ENCODE results near the gene ANAPC2.

Gene ANAPC2

DNA sequence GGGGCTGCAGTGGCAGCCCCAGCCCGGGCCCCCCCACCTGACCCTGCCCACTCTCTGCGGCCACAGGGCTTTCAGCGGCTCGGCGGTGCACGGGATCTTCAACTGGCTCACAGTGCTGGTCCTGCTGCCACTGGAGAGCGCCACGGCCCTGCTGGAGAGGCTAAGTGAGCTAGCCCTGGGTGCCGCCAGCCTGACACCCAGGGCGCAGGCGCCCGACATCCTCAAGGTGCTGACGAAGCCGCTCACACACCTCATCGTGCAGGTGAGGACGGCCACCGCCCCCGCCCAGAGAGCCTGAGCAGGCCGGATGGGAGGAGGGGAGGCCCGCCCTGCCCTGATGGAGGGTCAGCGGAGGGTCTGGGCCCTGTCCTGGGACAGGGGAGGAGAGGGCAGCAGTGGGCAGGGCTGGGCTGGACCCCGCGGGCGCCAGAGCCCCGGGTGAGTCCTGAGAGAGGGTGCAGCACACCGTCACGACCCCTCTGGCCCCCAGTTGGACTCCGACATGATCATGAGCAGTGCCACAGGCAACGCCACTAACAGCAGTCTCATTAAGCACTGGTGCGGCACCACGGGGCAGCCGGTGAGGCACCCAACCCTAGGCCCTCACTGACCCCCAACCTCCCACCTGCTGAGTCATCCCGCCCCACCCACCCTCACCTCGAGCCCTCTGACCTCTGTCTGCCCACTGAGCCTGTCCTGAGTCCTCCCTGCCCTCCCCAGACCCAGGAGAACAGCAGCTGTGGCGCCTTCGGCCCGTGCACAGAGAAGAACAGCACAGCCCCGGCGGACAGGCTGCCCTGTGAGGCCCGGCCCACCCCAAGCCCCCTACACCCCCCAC is 45.0 kb upstream of the ANAPC2 start:
- no peaks in the 10 kb centered on the region for H3K9me3 ChIP-seq (replicated peaks; ENCODE audit: insufficient read depth, low read length)
- H3K36me3 ChIP-seq (replicated peaks; ENCODE audit: insufficient read depth, low read length): no peaks in the 10 kb centered on the region
- H3K4me3 ChIP-seq (ENCODE audit: low read length): no peak overlapping the region
- H3K27ac ChIP-seq (ENCODE audit: low read length): no peak overlapping the region
- no peaks in the 10 kb centered on the region for H3F3A ChIP-seq (ENCODE audit: insufficient read depth, low read length)
- no peak overlapping the region for H3K9ac ChIP-seq (ENCODE audit: low read length)
- H3K27me3 ChIP-seq (replicated peaks; ENCODE audit: insufficient read depth, low read length): peaks cover 74% of the 10 kb centered on the region
- peaks cover 9% of the 10 kb centered on the region; the same call in 1 of the 2 replicates for H3K4me1 ChIP-seq (ENCODE audit: low read length)
- no peaks in the 10 kb centered on the region for H4K20me1 ChIP-seq (ENCODE audit: insufficient read depth, low read length)
- H3K4me2 ChIP-seq (ENCODE audit: low read depth, low read length): no peak overlapping the region
- no peak for DNase-seq
- H3K9me2 ChIP-seq (replicated peaks; ENCODE audit: insufficient read depth, low read length): no peaks in the 10 kb centered on the region
- TF ChIP-seq EZH2 (optimal IDR thresholded peaks at IDR 0.05; ENCODE audit: low read depth, low read length): no peak
- TF ChIP-seq, protein P1, sequence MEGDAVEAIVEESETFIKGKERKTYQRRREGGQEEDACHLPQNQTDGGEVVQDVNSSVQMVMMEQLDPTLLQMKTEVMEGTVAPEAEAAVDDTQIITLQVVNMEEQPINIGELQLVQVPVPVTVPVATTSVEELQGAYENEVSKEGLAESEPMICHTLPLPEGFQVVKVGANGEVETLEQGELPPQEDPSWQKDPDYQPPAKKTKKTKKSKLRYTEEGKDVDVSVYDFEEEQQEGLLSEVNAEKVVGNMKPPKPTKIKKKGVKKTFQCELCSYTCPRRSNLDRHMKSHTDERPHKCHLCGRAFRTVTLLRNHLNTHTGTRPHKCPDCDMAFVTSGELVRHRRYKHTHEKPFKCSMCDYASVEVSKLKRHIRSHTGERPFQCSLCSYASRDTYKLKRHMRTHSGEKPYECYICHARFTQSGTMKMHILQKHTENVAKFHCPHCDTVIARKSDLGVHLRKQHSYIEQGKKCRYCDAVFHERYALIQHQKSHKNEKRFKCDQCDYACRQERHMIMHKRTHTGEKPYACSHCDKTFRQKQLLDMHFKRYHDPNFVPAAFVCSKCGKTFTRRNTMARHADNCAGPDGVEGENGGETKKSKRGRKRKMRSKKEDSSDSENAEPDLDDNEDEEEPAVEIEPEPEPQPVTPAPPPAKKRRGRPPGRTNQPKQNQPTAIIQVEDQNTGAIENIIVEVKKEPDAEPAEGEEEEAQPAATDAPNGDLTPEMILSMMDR (IDR thresholded peaks at IDR 0.05; ENCODE audit: low read length): no peak
- TF ChIP-seq EZH2phosphoT487 (IDR thresholded peaks at IDR 0.05; ENCODE audit: low read length): no peak
- no peaks in the 10 kb centered on the region for H3K79me2 ChIP-seq (ENCODE audit: low read length)
- no peak overlapping the region for H2AFZ ChIP-seq (ENCODE audit: low read length)

DNA sequence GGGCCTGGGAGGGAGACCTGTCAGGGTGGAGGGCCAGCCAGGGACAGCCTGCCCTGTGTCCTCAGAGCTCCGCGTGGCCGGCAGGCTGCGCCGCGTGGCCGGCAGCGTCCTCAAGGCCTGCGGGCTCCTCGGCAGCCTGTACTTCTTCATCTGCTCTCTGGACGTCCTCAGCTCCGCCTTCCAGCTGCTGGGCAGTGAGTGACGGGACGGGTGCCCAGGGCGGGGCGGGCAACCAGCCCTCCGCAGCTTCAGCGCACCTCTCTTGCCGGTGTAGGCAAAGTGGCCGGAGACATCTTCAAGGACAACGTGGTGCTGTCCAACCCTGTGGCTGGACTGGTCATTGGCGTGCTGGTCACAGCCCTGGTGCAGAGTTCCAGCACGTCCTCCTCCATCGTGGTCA is 44.1 kb upstream of the ANAPC2 start:
- H4K20me1 ChIP-seq (ENCODE audit: insufficient read depth, low read length): no peaks in the 10 kb centered on the region
- H3K36me3 ChIP-seq (replicated peaks; ENCODE audit: insufficient read depth, low read length): no peaks in the 10 kb centered on the region
- H3K79me2 ChIP-seq (ENCODE audit: low read length): no peaks in the 10 kb centered on the region
- no peaks in the 10 kb centered on the region for H3F3A ChIP-seq (ENCODE audit: insufficient read depth, low read length)
- no peak for DNase-seq
- no peak overlapping the region for H3K4me2 ChIP-seq (ENCODE audit: low read depth, low read length)
- no peak overlapping the region for H3K4me3 ChIP-seq (ENCODE audit: low read length)
- H3K27ac ChIP-seq (ENCODE audit: low read length): no peak overlapping the region
- TF ChIP-seq, protein P1 (IDR thresholded peaks at IDR 0.05; ENCODE audit: low read length): no peak
- TF ChIP-seq EZH2phosphoT487 (IDR thresholded peaks at IDR 0.05; ENCODE audit: low read length): no peak
- TF ChIP-seq EZH2 (optimal IDR thresholded peaks at IDR 0.05; ENCODE audit: low read depth, low read length): no peak
- no peak overlapping the region for H3K9ac ChIP-seq (ENCODE audit: low read length)
- H3K9me3 ChIP-seq (replicated peaks; ENCODE audit: insufficient read depth, low read length): no peaks in the 10 kb centered on the region
- no peak overlapping the region for H2AFZ ChIP-seq (ENCODE audit: low read length)
- H3K27me3 ChIP-seq (replicated peaks; ENCODE audit: insufficient read depth, low read length): peaks cover 77% of the 10 kb centered on the region
- H3K9me2 ChIP-seq (replicated peaks; ENCODE audit: insufficient read depth, low read length): no peaks in the 10 kb centered on the region
- peaks cover 9% of the 10 kb centered on the region; the same call in 1 of the 2 replicates for H3K4me1 ChIP-seq (ENCODE audit: low read length)

DNA sequence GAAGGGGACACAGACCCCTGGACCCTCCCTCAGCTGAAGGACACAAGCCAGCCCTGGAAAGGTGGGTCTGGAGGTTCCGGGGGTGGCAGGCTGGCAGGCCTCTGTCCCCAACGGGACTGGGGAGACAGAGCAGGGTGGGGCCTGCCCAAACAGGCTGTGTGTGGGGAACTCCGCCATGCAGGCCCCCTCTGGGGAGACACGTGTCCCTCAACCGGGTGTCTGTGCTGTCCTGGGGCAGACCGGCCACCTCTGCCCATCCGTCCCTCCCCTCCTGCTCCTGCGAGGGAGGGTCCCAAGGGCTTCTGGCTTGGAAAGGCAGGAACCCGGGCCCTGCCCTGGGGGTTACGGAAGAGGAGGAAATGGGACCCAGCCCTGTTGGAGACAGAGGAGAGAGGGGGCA is 43.7 kb upstream of the ANAPC2 start:
- Histone ChIP-seq H3K27ac (ENCODE audit: low read length) (no peak overlapping the region), H3K9me2 (replicated peaks; ENCODE audit: insufficient read depth, low read length) (no peaks in the 10 kb centered on the region), H3K4me3 (ENCODE audit: low read length) (no peak overlapping the region), H3K9me3 (replicated peaks; ENCODE audit: insufficient read depth, low read length) (no peaks in the 10 kb centered on the region), H2AFZ (ENCODE audit: low read length) (no peak overlapping the region), H4K20me1 (ENCODE audit: insufficient read depth, low read length) (no peaks in the 10 kb centered on the region), H3K4me2 (ENCODE audit: low read depth, low read length) (no peak overlapping the region), H3K27me3 (replicated peaks; ENCODE audit: insufficient read depth, low read length) (peaks cover 77% of the 10 kb centered on the region), H3K4me1 (ENCODE audit: low read length) (peaks cover 9% of the 10 kb centered on the region; the same call in 1 of the 2 replicates), H3K79me2 (ENCODE audit: low read length) (no peaks in the 10 kb centered on the region), H3K9ac (ENCODE audit: low read length) (no peak overlapping the region), H3F3A (ENCODE audit: insufficient read depth, low read length) (no peaks in the 10 kb centered on the region), H3K36me3 (replicated peaks; ENCODE audit: insufficient read depth, low read length) (no peaks in the 10 kb centered on the region)
- DNase-seq: no peak
- no peak for TF ChIP-seq EZH2phosphoT487 (IDR thresholded peaks at IDR 0.05; ENCODE audit: low read length)
- TF ChIP-seq, protein P1 (IDR thresholded peaks at IDR 0.05; ENCODE audit: low read length): no peak
- no peak for TF ChIP-seq EZH2 (optimal IDR thresholded peaks at IDR 0.05; ENCODE audit: low read depth, low read length)

All from MM.1S (cell line).